Peyer's patch (tissue), 4 donors: ENCODE data around the gene ECT2L. TPM values are rescaled to one million over a fixed set of nuclear protein-coding genes. Genes with fewer than 3 reads are reported as not detected.

Source experiments
- total RNA-seq, 4 donors: library from RNA; depleted of rRNA; stranded (reverse); fragments of >200 nt; gene quantifications; one replicate each; pipeline ENCODE4 v1.1.0, GENCODE V29; 2016

The ECT2L gene
- total RNA-seq, 4 donors from 2014 or later, result 0.27 TPM; not detected in 3

Other genes with a start within 250 kb of the ECT2L start
- 10 to 100 TPM; 20.5 to 33.3 (median 24.3) TPM for gene CCDC28A, start 22.3 kb upstream of the ECT2L start, total RNA-seq
- 10 to 100 TPM; 26.8 to 90.4 (median 61.5) TPM for gene REPS1, start 192.2 kb downstream of the ECT2L start, total RNA-seq
- gene ABRACL, start 232.7 kb downstream of the ECT2L start, total RNA-seq, result 10 to 100 TPM; 33.3 to 75.1 (median 42.5) TPM